ENCODE data around the gene ARL4C.

Gene ARL4C

DNA sequence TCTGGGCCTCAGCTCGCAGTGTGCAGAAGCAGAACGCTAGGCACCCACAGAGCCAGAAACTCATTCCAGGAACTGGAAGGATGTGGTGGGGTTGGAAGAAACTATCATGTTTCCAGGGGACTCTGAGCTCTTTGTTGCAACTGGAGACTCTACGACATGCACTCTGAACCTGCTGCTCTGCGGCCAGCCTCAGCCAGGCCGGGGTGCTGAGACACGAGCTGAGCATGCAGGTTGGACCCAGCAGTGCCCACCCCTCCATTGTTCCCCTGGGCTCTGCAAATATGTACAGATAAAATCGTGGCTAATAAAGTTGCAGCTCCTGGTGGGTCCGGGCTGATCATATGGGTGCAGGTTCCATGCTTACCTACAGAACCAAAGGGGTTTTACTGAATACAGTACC, 37.6 kb upstream of the ARL4C start:
- no peaks in the 10 kb centered on the region for H3F3A ChIP-seq (ENCODE audit: insufficient read depth)
- no peaks in the 10 kb centered on the region for H3K9me3 ChIP-seq (ENCODE audit: insufficient read depth, low read length)
- H3K36me3 ChIP-seq (ENCODE audit: low read length), result no peaks in the 10 kb centered on the region
- no peaks in the 10 kb centered on the region for H3K27me3 ChIP-seq (ENCODE audit: low read length)
- no peak overlapping the region for H3K4me2 ChIP-seq (ENCODE audit: low read depth, low read length, poor library complexity, severe bottlenecking)
- H3K4me3 ChIP-seq (ENCODE audit: insufficient read depth, low read length, poor library complexity, severe bottlenecking), result no peak overlapping the region
- H3K9me2 ChIP-seq (replicated peaks; ENCODE audit: insufficient read depth, low read length), result no peaks in the 10 kb centered on the region
- H3K79me2 ChIP-seq (ENCODE audit: insufficient read depth, low read length), result no peaks in the 10 kb centered on the region
- no peak overlapping the region for H2AFZ ChIP-seq (ENCODE audit: low read depth, low read length, severe bottlenecking)
- TF ChIP-seq, protein P1, sequence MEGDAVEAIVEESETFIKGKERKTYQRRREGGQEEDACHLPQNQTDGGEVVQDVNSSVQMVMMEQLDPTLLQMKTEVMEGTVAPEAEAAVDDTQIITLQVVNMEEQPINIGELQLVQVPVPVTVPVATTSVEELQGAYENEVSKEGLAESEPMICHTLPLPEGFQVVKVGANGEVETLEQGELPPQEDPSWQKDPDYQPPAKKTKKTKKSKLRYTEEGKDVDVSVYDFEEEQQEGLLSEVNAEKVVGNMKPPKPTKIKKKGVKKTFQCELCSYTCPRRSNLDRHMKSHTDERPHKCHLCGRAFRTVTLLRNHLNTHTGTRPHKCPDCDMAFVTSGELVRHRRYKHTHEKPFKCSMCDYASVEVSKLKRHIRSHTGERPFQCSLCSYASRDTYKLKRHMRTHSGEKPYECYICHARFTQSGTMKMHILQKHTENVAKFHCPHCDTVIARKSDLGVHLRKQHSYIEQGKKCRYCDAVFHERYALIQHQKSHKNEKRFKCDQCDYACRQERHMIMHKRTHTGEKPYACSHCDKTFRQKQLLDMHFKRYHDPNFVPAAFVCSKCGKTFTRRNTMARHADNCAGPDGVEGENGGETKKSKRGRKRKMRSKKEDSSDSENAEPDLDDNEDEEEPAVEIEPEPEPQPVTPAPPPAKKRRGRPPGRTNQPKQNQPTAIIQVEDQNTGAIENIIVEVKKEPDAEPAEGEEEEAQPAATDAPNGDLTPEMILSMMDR (IDR thresholded peaks at IDR 0.05; ENCODE audit: insufficient read depth, low read length, poor library complexity, severe bottlenecking), result no peak
- no peak for TF ChIP-seq EZH2phosphoT487 (conservative IDR thresholded peaks at IDR 0.05; ENCODE audit: low read length)
- H3K27ac ChIP-seq (ENCODE audit: low read depth, low read length), result no peak overlapping the region
- H4K20me1 ChIP-seq (ENCODE audit: low read depth, low read length), result no peaks in the 10 kb centered on the region
- H3K9ac ChIP-seq (ENCODE audit: low read length), result no peak overlapping the region

DNA sequence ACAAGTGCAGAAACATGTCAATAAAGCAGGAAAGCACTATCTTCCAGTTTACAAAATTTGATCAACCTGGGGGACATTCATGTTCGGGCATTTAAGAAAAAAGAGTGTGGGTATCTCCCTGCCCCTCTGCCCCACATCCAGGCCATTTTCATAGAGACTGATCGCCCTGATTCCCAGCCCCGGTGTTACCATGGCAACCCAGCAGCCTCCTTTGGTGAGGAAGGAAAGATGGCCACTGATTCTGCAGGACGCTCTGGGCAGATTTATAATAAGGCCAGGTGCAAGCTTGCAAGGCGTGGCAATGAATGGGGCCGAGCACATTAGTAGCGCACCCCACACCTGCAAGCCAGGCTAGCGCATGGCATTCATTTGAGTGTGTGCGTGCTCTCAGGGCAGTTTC, 36.7 kb upstream of the ARL4C start:
- Histone ChIP-seq H3K79me2 (ENCODE audit: insufficient read depth, low read length) (no peaks in the 10 kb centered on the region), H4K20me1 (ENCODE audit: low read depth, low read length) (no peaks in the 10 kb centered on the region), H3K9ac (ENCODE audit: low read length) (no peak overlapping the region), H3K27ac (ENCODE audit: low read depth, low read length) (no peak overlapping the region), H3K9me2 (replicated peaks; ENCODE audit: insufficient read depth, low read length) (no peaks in the 10 kb centered on the region), H3K27me3 (ENCODE audit: low read length) (no peaks in the 10 kb centered on the region), H3K4me2 (ENCODE audit: low read depth, low read length, poor library complexity, severe bottlenecking) (no peak overlapping the region), H3K4me3 (ENCODE audit: insufficient read depth, low read length, poor library complexity, severe bottlenecking) (no peak overlapping the region), H3K9me3 (ENCODE audit: insufficient read depth, low read length) (no peaks in the 10 kb centered on the region), H2AFZ (ENCODE audit: low read depth, low read length, severe bottlenecking) (no peak overlapping the region), H3K36me3 (ENCODE audit: low read length) (no peaks in the 10 kb centered on the region), H3F3A (ENCODE audit: insufficient read depth) (no peaks in the 10 kb centered on the region)
- TF ChIP-seq, protein P1 (IDR thresholded peaks at IDR 0.05; ENCODE audit: insufficient read depth, low read length, poor library complexity, severe bottlenecking), result no peak
- no peak for TF ChIP-seq EZH2phosphoT487 (conservative IDR thresholded peaks at IDR 0.05; ENCODE audit: low read length)

DNA sequence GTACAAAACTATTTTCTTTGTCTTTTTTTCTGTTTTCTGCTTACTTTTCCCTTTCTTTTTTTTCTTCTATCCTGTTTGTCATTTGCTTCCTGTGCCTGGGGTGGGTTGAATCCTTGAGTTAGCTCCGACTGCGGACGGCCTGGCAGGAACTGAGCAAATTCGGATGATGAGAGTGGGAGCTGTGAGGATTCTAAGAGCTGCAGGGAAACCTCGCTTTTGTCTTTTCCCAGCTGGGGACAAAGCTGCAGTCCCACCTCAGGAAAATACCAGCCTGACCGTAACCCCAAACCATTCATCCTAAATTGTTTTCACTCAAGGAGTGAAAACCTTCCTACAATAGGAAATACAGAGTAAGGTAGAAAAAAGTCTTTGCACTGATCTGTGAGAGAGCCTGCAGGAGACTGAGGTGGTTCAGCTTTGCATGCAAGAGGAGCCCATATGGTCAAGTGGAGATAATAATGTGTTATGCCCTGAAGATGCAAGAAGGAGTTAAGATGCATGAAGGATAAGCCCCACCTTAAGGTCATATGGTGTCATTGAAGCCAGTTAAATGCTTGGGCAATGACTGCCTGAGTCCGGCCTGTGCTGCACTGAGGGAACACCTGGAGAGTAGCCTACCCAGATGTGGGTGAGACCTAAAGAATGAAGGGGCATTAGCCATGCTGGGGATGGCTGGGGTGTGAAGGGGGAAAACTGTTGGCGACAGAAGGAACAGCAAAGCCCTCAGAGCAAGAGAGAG, 31.7 kb upstream of the ARL4C start:
- Histone ChIP-seq H3K9me3 (ENCODE audit: insufficient read depth, low read length) (no peaks in the 10 kb centered on the region), H3K4me2 (ENCODE audit: low read depth, low read length, poor library complexity, severe bottlenecking) (no peak overlapping the region), H3K27ac (ENCODE audit: low read depth, low read length) (no peak overlapping the region), H4K20me1 (ENCODE audit: low read depth, low read length) (no peaks in the 10 kb centered on the region), H3K9ac (ENCODE audit: low read length) (no peak overlapping the region), H3K9me2 (replicated peaks; ENCODE audit: insufficient read depth, low read length) (no peaks in the 10 kb centered on the region), H3K79me2 (ENCODE audit: insufficient read depth, low read length) (no peaks in the 10 kb centered on the region), H3K4me3 (ENCODE audit: insufficient read depth, low read length, poor library complexity, severe bottlenecking) (no peak overlapping the region), H2AFZ (ENCODE audit: low read depth, low read length, severe bottlenecking) (no peak overlapping the region), H3F3A (ENCODE audit: insufficient read depth) (no peaks in the 10 kb centered on the region), H3K36me3 (ENCODE audit: low read length) (no peaks in the 10 kb centered on the region), H3K27me3 (ENCODE audit: low read length) (no peaks in the 10 kb centered on the region)
- TF ChIP-seq, protein P1 (IDR thresholded peaks at IDR 0.05; ENCODE audit: insufficient read depth, low read length, poor library complexity, severe bottlenecking), result no peak
- TF ChIP-seq EZH2phosphoT487 (conservative IDR thresholded peaks at IDR 0.05; ENCODE audit: low read length), result no peak

All from SU-DHL-6 (cell line).